K562 (cell line): ENCODE measurements around the gene BAD. TPM values are rescaled to one million over a fixed set of nuclear protein-coding genes. Genes with fewer than 3 reads are reported as not detected.

Experiments used
- CBX1 ChIP-seq: sonication (generic); IDR thresholded peaks from 2 replicates; pipeline ENCODE4 v1.6.1; 2016; ENCODE audit warnings: antibody characterized with exemption, low read depth, mild to moderate bottlenecking
- CEBPB ChIP-seq: fragments of 450-650 bp; IDR thresholded peaks from 2 replicates; pipeline ENCODE4 v1.6.1; 2016; ENCODE audit warnings: missing genetic modification characterization, missing compliant biosample characterization
- FUS ChIP-seq: fragments of 200-400 bp; formaldehyde crosslinking; optimal IDR thresholded peaks from 2 replicates; pipeline ENCODE3; 2017; ENCODE audit warnings: low read depth, low read length
- HNRNPL ChIP-seq: fragments of 200-400 bp; formaldehyde crosslinking; IDR thresholded peaks from 2 replicates; pipeline ENCODE4 v1.6.1; 2017; ENCODE audit warnings: low read depth, mild to moderate bottlenecking, low read length
- KHSRP ChIP-seq: fragments of 450-650 bp; IDR thresholded peaks from 2 replicates; pipeline ENCODE4 v1.6.1; 2017
- RBBP5 ChIP-seq: fragments of 200-600 bp; sonication (generic); IDR thresholded peaks from 2 replicates; pipeline ENCODE4 v1.6.1; 2012; ENCODE audit warnings: borderline replicate concordance, mild to moderate bottlenecking, low read length, control low read depth, inconsistent platforms; ENCODE audit not compliant: insufficient read depth, poor library complexity, severe bottlenecking
- TAF1 ChIP-seq: IDR thresholded peaks from 2 replicates; pipeline ENCODE4 v1.6.1; 2011; ENCODE audit warnings: mild to moderate bottlenecking, low read length, moderate library complexity; ENCODE audit not compliant: insufficient read depth, control insufficient read depth, severe bottlenecking; ENCODE audit errors: extremely low read depth
- WHSC1 ChIP-seq: IDR thresholded peaks from one replicate; pipeline ENCODE4 v1.6.1; 2012; ENCODE audit warnings: low read length, control low read depth, inconsistent platforms
- XRCC5 ChIP-seq: fragments of 200-400 bp; formaldehyde crosslinking; IDR thresholded peaks from 2 replicates; pipeline ENCODE4 v1.6.1; 2017; ENCODE audit warnings: low read depth, mild to moderate bottlenecking, low read length
- ZNF24 ChIP-seq: fragments of 450-650 bp; IDR thresholded peaks from 2 replicates; pipeline ENCODE4 v1.6.1; 2016
- ZNF79 ChIP-seq: fragments of 250-450 bp; sonication (Bioruptor Pico); IDR thresholded peaks from 2 replicates; pipeline ENCODE4 v1.4.0; 2020; ENCODE audit warnings: low read depth, mild to moderate bottlenecking, moderate library complexity
- polyA plus RNA-seq, 8 experiments: library from polyadenylated mRNA; depleted of rRNA in 4 of 8; stranded (reverse) in 5 of 8; unstranded in 3 of 8; fragments of >200 nt; fragmentation: Nextera tagmentation in 2 of 8; fragmentation: Illumina TruSeq in 1 of 8; extraction: Ambion mirVana in 2 of 8; extraction: Trizol in 1 of 8; gene quantifications; 2 replicates each; pipeline versions ENCODE4 v1.2.1 to v1.2.3, GENCODE V29; 2011 to 2014; ENCODE audit warnings: inconsistent platforms in 1 of 8, missing spikeins in 1 of 8
- total RNA-seq, 7 experiments: library from RNA; depleted of rRNA in 6 of 7; stranded (reverse); fragments of >200 nt in 6 of 7; fragmentation: Illumina TruSeq in 2 of 7; extraction: Trizol in 2 of 7; gene quantifications; 2 replicates each; pipeline versions ENCODE4 v1.2.1 to v1.2.3, GENCODE V29; 2011 to 2021; ENCODE audit warnings: low replicate concordance in 1 of 7
- TF ChIP-seq, protein P1 (sequence below): fragments of 250-450 bp; sonication (Bioruptor Pico); IDR thresholded peaks from 2 replicates; pipeline ENCODE4 v1.4.0; 2020; ENCODE audit warnings: mild to moderate bottlenecking, moderate library complexity
- TF ChIP-seq, protein P2 (sequence below): sonication (generic); formaldehyde crosslinking; IDR thresholded peaks from 2 replicates; pipeline ENCODE4 v1.8.1; 2023; ENCODE audit warnings: mild to moderate bottlenecking, missing genetic modification reagents
- TF ChIP-seq, protein P3 (sequence below), 3 experiments: fragments of 200-800 bp in 1 of 3; sonication (Bioruptor generic) in 1 of 3; sonication (generic) in 1 of 3; formaldehyde crosslinking in 1 of 3; IDR thresholded peaks; 2 replicates each; pipeline versions ENCODE4 v1.6.1 to v1.8.0; 2016 to 2022; ENCODE audit warnings: mild to moderate bottlenecking in 2 of 3, missing compliant biosample characterization in 2 of 3, missing genetic modification characterization in 2 of 3, missing genetic modification reagents in 1 of 3
- TF ChIP-seq, protein P4 (sequence below): fragments of 250-450 bp; sonication (Bioruptor Pico); IDR thresholded peaks from 2 replicates; pipeline ENCODE4 v1.8.0; 2021; ENCODE audit warnings: moderate library complexity, mild to moderate bottlenecking, inconsistent platforms
- TF ChIP-seq, protein P5 (sequence below): fragments of 150-350 bp; conservative IDR thresholded peaks from 2 replicates; pipeline ENCODE4 v1.6.1; 2014; ENCODE audit warnings: low read length

Gene BAD
- total and polyA plus RNA-seq, 9 of the 15 experiments (the other 6 are each of a cell fraction or from before 2014, with no cell fraction given), result 0.61 to 45.6 (median 11.8) TPM

DNA sequence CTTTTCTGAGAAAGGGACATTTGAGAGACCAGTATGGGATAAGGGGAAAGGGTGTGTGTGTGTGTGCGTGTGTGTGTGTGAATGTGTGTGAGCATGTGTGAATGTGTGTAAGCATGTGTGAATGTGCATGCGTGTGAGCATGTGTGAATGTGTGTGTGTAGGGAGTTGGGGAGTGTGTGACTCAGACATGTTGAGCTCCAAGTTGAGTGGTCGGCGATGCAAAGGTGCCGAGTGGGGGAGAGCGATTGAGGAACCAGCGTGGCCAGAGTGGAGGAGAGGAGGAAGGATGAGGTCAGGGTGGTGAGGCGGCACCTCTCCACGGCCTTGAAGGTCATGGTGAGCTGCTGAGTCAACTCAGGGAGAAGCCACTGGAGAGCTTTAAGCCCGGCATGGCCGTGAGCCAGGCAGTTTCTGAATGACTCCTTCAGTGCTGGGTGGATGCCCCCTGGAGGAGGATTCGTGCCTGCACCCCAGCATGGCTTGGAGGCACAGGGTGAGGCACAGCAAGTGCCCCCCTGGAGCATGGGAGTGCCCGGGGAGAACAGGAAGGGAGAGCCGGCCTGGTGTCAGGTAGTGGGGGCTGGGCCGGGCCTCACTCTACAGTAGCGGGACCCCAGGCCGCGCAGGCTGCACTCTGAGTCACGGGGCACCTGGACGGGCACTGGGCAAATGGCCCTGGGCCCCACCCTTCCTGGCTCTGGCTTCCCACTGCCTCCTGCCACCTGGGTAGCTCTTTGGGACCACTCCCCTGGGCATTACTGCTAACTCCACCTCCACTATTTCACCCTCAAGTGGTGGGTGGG, 47.3 kb upstream of the BAD start (continued):
- TF ChIP-seq, protein P1, sequence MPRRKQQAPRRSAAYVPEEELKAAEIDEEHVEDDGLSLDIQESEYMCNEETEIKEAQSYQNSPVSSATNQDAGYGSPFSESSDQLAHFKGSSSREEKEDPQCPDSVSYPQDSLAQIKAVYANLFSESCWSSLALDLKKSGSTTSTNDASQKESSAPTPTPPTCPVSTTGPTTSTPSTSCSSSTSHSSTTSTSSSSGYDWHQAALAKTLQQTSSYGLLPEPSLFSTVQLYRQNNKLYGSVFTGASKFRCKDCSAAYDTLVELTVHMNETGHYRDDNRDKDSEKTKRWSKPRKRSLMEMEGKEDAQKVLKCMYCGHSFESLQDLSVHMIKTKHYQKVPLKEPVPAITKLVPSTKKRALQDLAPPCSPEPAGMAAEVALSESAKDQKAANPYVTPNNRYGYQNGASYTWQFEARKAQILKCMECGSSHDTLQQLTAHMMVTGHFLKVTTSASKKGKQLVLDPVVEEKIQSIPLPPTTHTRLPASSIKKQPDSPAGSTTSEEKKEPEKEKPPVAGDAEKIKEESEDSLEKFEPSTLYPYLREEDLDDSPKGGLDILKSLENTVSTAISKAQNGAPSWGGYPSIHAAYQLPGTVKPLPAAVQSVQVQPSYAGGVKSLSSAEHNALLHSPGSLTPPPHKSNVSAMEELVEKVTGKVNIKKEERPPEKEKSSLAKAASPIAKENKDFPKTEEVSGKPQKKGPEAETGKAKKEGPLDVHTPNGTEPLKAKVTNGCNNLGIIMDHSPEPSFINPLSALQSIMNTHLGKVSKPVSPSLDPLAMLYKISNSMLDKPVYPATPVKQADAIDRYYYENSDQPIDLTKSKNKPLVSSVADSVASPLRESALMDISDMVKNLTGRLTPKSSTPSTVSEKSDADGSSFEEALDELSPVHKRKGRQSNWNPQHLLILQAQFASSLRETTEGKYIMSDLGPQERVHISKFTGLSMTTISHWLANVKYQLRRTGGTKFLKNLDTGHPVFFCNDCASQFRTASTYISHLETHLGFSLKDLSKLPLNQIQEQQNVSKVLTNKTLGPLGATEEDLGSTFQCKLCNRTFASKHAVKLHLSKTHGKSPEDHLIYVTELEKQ, result no peak
- peak; percentile 79 for TF ChIP-seq HNRNPL
- TF ChIP-seq, protein P2, sequence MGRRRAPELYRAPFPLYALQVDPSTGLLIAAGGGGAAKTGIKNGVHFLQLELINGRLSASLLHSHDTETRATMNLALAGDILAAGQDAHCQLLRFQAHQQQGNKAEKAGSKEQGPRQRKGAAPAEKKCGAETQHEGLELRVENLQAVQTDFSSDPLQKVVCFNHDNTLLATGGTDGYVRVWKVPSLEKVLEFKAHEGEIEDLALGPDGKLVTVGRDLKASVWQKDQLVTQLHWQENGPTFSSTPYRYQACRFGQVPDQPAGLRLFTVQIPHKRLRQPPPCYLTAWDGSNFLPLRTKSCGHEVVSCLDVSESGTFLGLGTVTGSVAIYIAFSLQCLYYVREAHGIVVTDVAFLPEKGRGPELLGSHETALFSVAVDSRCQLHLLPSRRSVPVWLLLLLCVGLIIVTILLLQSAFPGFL, result no peak
- TF ChIP-seq FUS, result no peak
- peak; percentile 32; the same call in 1 of the 2 replicates for TF ChIP-seq XRCC5
- TF ChIP-seq, protein P3, sequence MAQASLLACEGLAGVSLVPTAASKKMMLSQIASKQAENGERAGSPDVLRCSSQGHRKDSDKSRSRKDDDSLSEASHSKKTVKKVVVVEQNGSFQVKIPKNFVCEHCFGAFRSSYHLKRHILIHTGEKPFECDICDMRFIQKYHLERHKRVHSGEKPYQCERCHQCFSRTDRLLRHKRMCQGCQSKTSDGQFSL (CRISPR knock-in tag; IDR thresholded peaks at IDR 0.05), result peak; percentile 46; the same call in 1 of the 2 replicates
- TF ChIP-seq, protein P3 (tag; IDR thresholded peaks at IDR 0.05), result no peak; a peak in 1 of 4 replicates
- TF ChIP-seq CBX1, result no peak
- TF ChIP-seq WHSC1, result no peak
- TF ChIP-seq RBBP5, result no peak
- no peak for TF ChIP-seq ZNF24
- TF ChIP-seq, protein P4, sequence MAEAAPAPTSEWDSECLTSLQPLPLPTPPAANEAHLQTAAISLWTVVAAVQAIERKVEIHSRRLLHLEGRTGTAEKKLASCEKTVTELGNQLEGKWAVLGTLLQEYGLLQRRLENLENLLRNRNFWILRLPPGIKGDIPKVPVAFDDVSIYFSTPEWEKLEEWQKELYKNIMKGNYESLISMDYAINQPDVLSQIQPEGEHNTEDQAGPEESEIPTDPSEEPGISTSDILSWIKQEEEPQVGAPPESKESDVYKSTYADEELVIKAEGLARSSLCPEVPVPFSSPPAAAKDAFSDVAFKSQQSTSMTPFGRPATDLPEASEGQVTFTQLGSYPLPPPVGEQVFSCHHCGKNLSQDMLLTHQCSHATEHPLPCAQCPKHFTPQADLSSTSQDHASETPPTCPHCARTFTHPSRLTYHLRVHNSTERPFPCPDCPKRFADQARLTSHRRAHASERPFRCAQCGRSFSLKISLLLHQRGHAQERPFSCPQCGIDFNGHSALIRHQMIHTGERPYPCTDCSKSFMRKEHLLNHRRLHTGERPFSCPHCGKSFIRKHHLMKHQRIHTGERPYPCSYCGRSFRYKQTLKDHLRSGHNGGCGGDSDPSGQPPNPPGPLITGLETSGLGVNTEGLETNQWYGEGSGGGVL, result no peak
- no peak for TF ChIP-seq CEBPB (tag)
- TF ChIP-seq ZNF79 (CRISPR knock-in tag), result no peak
- no peak for TF ChIP-seq TAF1
- peak; percentile 47; the same call in 1 of the 2 replicates for TF ChIP-seq KHSRP
- TF ChIP-seq, protein P5, sequence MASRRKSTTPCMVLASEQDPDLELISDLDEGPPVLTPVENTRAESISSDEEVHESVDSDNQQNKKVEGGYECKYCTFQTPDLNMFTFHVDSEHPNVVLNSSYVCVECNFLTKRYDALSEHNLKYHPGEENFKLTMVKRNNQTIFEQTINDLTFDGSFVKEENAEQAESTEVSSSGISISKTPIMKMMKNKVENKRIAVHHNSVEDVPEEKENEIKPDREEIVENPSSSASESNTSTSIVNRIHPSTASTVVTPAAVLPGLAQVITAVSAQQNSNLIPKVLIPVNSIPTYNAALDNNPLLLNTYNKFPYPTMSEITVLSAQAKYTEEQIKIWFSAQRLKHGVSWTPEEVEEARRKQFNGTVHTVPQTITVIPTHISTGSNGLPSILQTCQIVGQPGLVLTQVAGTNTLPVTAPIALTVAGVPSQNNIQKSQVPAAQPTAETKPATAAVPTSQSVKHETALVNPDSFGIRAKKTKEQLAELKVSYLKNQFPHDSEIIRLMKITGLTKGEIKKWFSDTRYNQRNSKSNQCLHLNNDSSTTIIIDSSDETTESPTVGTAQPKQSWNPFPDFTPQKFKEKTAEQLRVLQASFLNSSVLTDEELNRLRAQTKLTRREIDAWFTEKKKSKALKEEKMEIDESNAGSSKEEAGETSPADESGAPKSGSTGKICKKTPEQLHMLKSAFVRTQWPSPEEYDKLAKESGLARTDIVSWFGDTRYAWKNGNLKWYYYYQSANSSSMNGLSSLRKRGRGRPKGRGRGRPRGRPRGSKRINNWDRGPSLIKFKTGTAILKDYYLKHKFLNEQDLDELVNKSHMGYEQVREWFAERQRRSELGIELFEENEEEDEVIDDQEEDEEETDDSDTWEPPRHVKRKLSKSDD, result no peak
